IMR-90 (cell line): ENCODE data around the gene DPEP1. TPM values are rescaled to one million over a fixed set of nuclear protein-coding genes. Genes with fewer than 3 reads are reported as not detected.

Source experiments
- ATAC-seq: fragments of 200-7000 bp; cut with Tn5 transposase; 2 replicates; pipeline ENCODE4 v1.9.1; 2020; ENCODE audit warnings: low read depth, mild to moderate bottlenecking, moderate library complexity
- BruUV-seq: library from RNA; stranded (reverse); fragments of 400-500 nt; replicated peaks from 2 replicates; lab custom pipeline; 2021; lab: Mats Ljungman, UMichigan
- CTCF ChIA-PET: fragments of 300-600 bp; formaldehyde crosslinking; extraction: SDS; loops from one replicate; lab custom pipeline; 2021; ENCODE audit warnings: antibody characterized with exemption; lab: Yijun Ruan, JAX
- POLR2A ChIA-PET: fragments of 300-600 bp; sonication (Branson Sonifier 250); formaldehyde crosslinking; loops from one replicate; lab custom pipeline; 2022; ENCODE audit warnings: antibody characterized with exemption; ENCODE audit not compliant: unreplicated experiment; lab: Charles Lee
- DNase-seq: peaks from one replicate; pipeline ENCODE4 v3.0.0; 2013
- H2AFZ ChIP-seq: replicated peaks from 2 replicates; pipeline ENCODE3; 2013; ENCODE audit warnings: low read length, mild to moderate bottlenecking; ENCODE audit not compliant: poor library complexity
- H2AK5ac ChIP-seq: 2 replicates; pipeline ENCODE4 v1.6.1; 2013; ENCODE audit warnings: low read depth, low read length, inconsistent platforms
- H2AK9ac ChIP-seq: replicated peaks from 2 replicates; pipeline ENCODE3; 2013; ENCODE audit warnings: mild to moderate bottlenecking, low read depth, low read length, moderate library complexity; ENCODE audit not compliant: poor library complexity
- H2BK120ac ChIP-seq: 2 replicates; pipeline ENCODE4 v1.6.1; 2013; ENCODE audit warnings: low read depth, low read length, inconsistent platforms
- H2BK15ac ChIP-seq: 3 replicates; pipeline ENCODE4 v1.6.1; 2013; ENCODE audit warnings: low read depth, low read length, inconsistent platforms
- H2BK20ac ChIP-seq: 2 replicates; pipeline ENCODE4 v1.6.1; 2013; ENCODE audit warnings: low read depth, mild to moderate bottlenecking, inconsistent platforms, low read length, moderate library complexity
- H2BK5ac ChIP-seq: 2 replicates; pipeline ENCODE4 v1.6.1; 2013; ENCODE audit warnings: mild to moderate bottlenecking, low read depth, low read length, inconsistent platforms; ENCODE audit not compliant: poor library complexity, severe bottlenecking
- H3K14ac ChIP-seq: replicated peaks from 2 replicates; pipeline ENCODE4 v1.6.1; 2013; ENCODE audit warnings: low read depth, low read length, inconsistent platforms
- H3K18ac ChIP-seq: 2 replicates; pipeline ENCODE4 v1.6.1; 2013; ENCODE audit warnings: low read depth, low read length, control low read depth
- H3K23ac ChIP-seq: 2 replicates; pipeline ENCODE4 v1.6.1; 2013; ENCODE audit warnings: low read depth, low read length, inconsistent platforms
- H3K27ac ChIP-seq: 2 replicates; pipeline ENCODE4 v1.5.1; 2013; ENCODE audit warnings: mild to moderate bottlenecking, control low read depth, low read length; ENCODE audit not compliant: insufficient read depth
- H3K27me3 ChIP-seq: 2 replicates; pipeline ENCODE4 v1.6.1; 2013; ENCODE audit warnings: low read length; ENCODE audit not compliant: control insufficient read depth, insufficient read depth
- H3K36me3 ChIP-seq: 2 replicates; pipeline ENCODE4 v1.6.1; 2013; ENCODE audit warnings: low read length, mixed read lengths; ENCODE audit not compliant: control insufficient read depth, insufficient read depth
- H3K4ac ChIP-seq: 2 replicates; pipeline ENCODE4 v1.6.1; 2013; ENCODE audit warnings: low read depth, low read length, inconsistent platforms
- H3K4me1 ChIP-seq: 2 replicates; pipeline ENCODE4 v1.6.1; 2013; ENCODE audit warnings: low read length, mixed read lengths; ENCODE audit not compliant: control insufficient read depth, insufficient read depth
- H3K4me2 ChIP-seq: 2 replicates; pipeline ENCODE4 v1.6.1; 2013; ENCODE audit warnings: low read depth, mild to moderate bottlenecking, control low read depth, low read length, moderate library complexity
- H3K4me3 ChIP-seq: 2 replicates; pipeline ENCODE4 v1.5.1; 2013; ENCODE audit warnings: low read depth, mild to moderate bottlenecking, control low read depth, low read length, moderate library complexity; ENCODE audit not compliant: insufficient read depth
- H3K56ac ChIP-seq: 2 replicates; pipeline ENCODE4 v1.6.1; 2013; ENCODE audit warnings: low read length, inconsistent platforms; ENCODE audit not compliant: insufficient read depth; ENCODE audit errors: extremely low read depth
- H3K79me1 ChIP-seq, 2 experiments: 2 replicates each; pipeline ENCODE4 v1.6.1; 2013; ENCODE audit warnings: low read length in 2 of 2, inconsistent platforms in 1 of 2, low read depth in 1 of 2
- H3K9ac ChIP-seq: 2 replicates; pipeline ENCODE4 v1.6.1; 2013; ENCODE audit warnings: low read depth, low read length, control low read depth
- H3K9me1 ChIP-seq: 2 replicates; pipeline ENCODE4 v1.6.1; 2013; ENCODE audit warnings: low read length, inconsistent platforms; ENCODE audit not compliant: insufficient read depth
- H3K9me3 ChIP-seq: 2 replicates; pipeline ENCODE4 v1.6.1; 2013; ENCODE audit warnings: low read length; ENCODE audit not compliant: control insufficient read depth, insufficient read depth
- H4K20me1 ChIP-seq: 2 replicates; pipeline ENCODE4 v1.6.1; 2013; ENCODE audit warnings: low read length, inconsistent platforms; ENCODE audit not compliant: insufficient read depth
- H4K5ac ChIP-seq: 2 replicates; pipeline ENCODE4 v1.6.1; 2013; ENCODE audit warnings: mild to moderate bottlenecking, low read depth, low read length, control low read depth
- H4K8ac ChIP-seq, 2 experiments: 2 replicates each; pipeline ENCODE4 v1.6.1; 2013; ENCODE audit warnings: low read depth in 2 of 2, low read length in 2 of 2, control low read depth in 1 of 2, inconsistent platforms in 1 of 2
- H4K91ac ChIP-seq: 2 replicates; pipeline ENCODE4 v1.6.1; 2013; ENCODE audit warnings: low read depth, low read length, inconsistent platforms; ENCODE audit not compliant: insufficient read depth
- BHLHE40 ChIP-seq: fragments of 150-350 bp; IDR thresholded peaks from 2 replicates; pipeline ENCODE4 v1.6.1; 2016; ENCODE audit warnings: mild to moderate bottlenecking, low read depth, low read length
- CEBPB ChIP-seq: IDR thresholded peaks from 2 replicates; pipeline ENCODE4 v1.6.1; 2012; ENCODE audit warnings: low read depth, low read length, improper control_type of control experiment
- CHD1 ChIP-seq: IDR thresholded peaks from 2 replicates; pipeline ENCODE4 v1.6.1; 2012; ENCODE audit warnings: low read depth, low read length, improper control_type of control experiment
- CTCF ChIP-seq: conservative IDR thresholded peaks from 2 replicates; pipeline ENCODE4 v1.5.1; 2012; ENCODE audit warnings: mild to moderate bottlenecking, low read depth, low read length, improper control_type of control experiment
- ELK1 ChIP-seq: fragments of 150-350 bp; IDR thresholded peaks from 2 replicates; pipeline ENCODE4 v1.6.1; 2016; ENCODE audit warnings: low read depth, mild to moderate bottlenecking, low read length, moderate library complexity, borderline replicate concordance
- FOS ChIP-seq: fragments of 150-350 bp; IDR thresholded peaks from 2 replicates; pipeline ENCODE4 v1.6.1; 2016; ENCODE audit warnings: low read depth, low read length
- MAFK ChIP-seq: IDR thresholded peaks from 2 replicates; pipeline ENCODE4 v1.6.1; 2012; ENCODE audit warnings: low read depth, low read length, improper control_type of control experiment
- MAZ ChIP-seq: IDR thresholded peaks from 2 replicates; pipeline ENCODE4 v1.6.1; 2012; ENCODE audit warnings: low read depth, mild to moderate bottlenecking, low read length, improper control_type of control experiment, moderate library complexity, borderline replicate concordance
- MXI1 ChIP-seq: IDR thresholded peaks from 2 replicates; pipeline ENCODE4 v1.6.1; 2012; ENCODE audit warnings: low read depth, mild to moderate bottlenecking, low read length, moderate library complexity, borderline replicate concordance
- NFE2L2 ChIP-seq: fragments of 150-350 bp; IDR thresholded peaks from 2 replicates; pipeline ENCODE4 v1.6.1; 2016; ENCODE audit warnings: low read depth, mild to moderate bottlenecking, low read length
- POLR2A ChIP-seq: IDR thresholded peaks from 2 replicates; pipeline ENCODE4 v1.6.1; 2012; ENCODE audit warnings: mild to moderate bottlenecking, low read depth, low read length
- RAD21 ChIP-seq: IDR thresholded peaks from 2 replicates; pipeline ENCODE4 v1.6.1; 2012; ENCODE audit warnings: low read length, improper control_type of control experiment
- RCOR1 ChIP-seq: IDR thresholded peaks from 2 replicates; pipeline ENCODE4 v1.6.1; 2012; ENCODE audit warnings: mild to moderate bottlenecking, low read length, improper control_type of control experiment; ENCODE audit not compliant: insufficient replicate concordance
- RFX5 ChIP-seq: IDR thresholded peaks from 2 replicates; pipeline ENCODE4 v1.8.0; 2012; ENCODE audit warnings: low read depth, mild to moderate bottlenecking, low read length, moderate library complexity
- SMC3 ChIP-seq: fragments of 150-350 bp; IDR thresholded peaks from 2 replicates; pipeline ENCODE4 v1.6.1; 2016; ENCODE audit warnings: low read depth, mild to moderate bottlenecking, antibody characterized with exemption, low read length, moderate library complexity
- USF2 ChIP-seq: fragments of 150-350 bp; IDR thresholded peaks from 2 replicates; pipeline ENCODE4 v1.6.1; 2017; ENCODE audit warnings: mild to moderate bottlenecking, antibody characterized with exemption, low read length, low read depth
- WGBS, 2 experiments: methylation state at CpG; one replicate each; pipeline versions ENCODE4 v1.1.5 to v1.1.7; 2013; ENCODE audit warnings: missing lambda C conversion rate in 2 of 2; ENCODE audit not compliant: insufficient read length in 1 of 2; ENCODE audit errors: extremely low coverage in 2 of 2; 5-methylcytosine and 5-hydroxymethylcytosine counted together
- dilution Hi-C: fragments of 300-500 bp; cut with HindIII; formaldehyde crosslinking; loops from one replicate; pipeline ENCODE4 v1.14.3; 2018; ENCODE audit warnings: low sequenced_read_pairs; ENCODE audit not compliant: unreplicated experiment
- in situ Hi-C: fragments of 300-500 bp; cut with MboI; formaldehyde crosslinking; loops from 3 replicates; pipeline ENCODE4 v1.14.3; 2019; ENCODE audit warnings: low sequenced_read_pairs, inconsistent platforms, mixed read lengths
- intact Hi-C: fragments of 100-400 bp; cut with micrococcal nuclease; formaldehyde crosslinking; loops from 2 replicates; pipeline ENCODE4 v1.10.0; 2022
- polyA plus RNA-seq, 3 experiments: library from polyadenylated mRNA; depleted of rRNA; stranded (reverse); fragments of >200 nt; gene quantifications; 2 replicates each; pipeline ENCODE4 v1.2.3, GENCODE V29; 2012; ENCODE audit warnings: low replicate concordance in 1 of 3
- total RNA-seq: library from RNA; depleted of rRNA; stranded (reverse); fragments of >200 nt; gene quantifications from 2 replicates; pipeline ENCODE4 v1.2.3, GENCODE V29; 2012

DPEP1 gene
- total and polyA plus RNA-seq, 2 of the 4 experiments (the other 2 are of a cell fraction), result not detected

GRCh38 chr16:89623511-89624261 is 10.2 kb downstream of the DPEP1 start:
- H3K27ac ChIP-seq, result no peak overlapping the region
- H3K4me3 ChIP-seq, result no peak overlapping the region
- H3K9ac ChIP-seq, result no peak overlapping the region
- intact Hi-C loops, result no loop called here
- no TSS peak for BruUV-seq
- no peak overlapping the region for H2BK5ac ChIP-seq
- no peak overlapping the region for H2BK15ac ChIP-seq
- no peak overlapping the region for H3K4ac ChIP-seq
- no peaks in the 10 kb centered on the region for H4K20me1 ChIP-seq
- peak overlapping the region; percentile 48 for H2AFZ ChIP-seq
- peaks cover 2% of the 10 kb centered on the region; the same call in 1 of the 2 replicates for H3K4me1 ChIP-seq
- no peak overlapping the region for H3K4me2 ChIP-seq
- no peak overlapping the region for H2BK20ac ChIP-seq
- no peaks in the 10 kb centered on the region for H3K9me1 ChIP-seq
- H2BK120ac ChIP-seq, result no peak overlapping the region
- DNase-seq, result no peak
- CTCF ChIA-PET, result no interaction called here
- no peak overlapping the region for H2AK9ac ChIP-seq
- no peak overlapping the region for H3K23ac ChIP-seq
- peaks cover 43% of the 10 kb centered on the region for H3K27me3 ChIP-seq
- no peaks in the 10 kb centered on the region for H3K79me1 ChIP-seq
- no peaks in the 10 kb centered on the region for H3K9me3 ChIP-seq
- no peak overlapping the region for H3K18ac ChIP-seq
- POLR2A ChIA-PET, result no interaction called here
- H3K56ac ChIP-seq, result no peak overlapping the region
- in situ Hi-C loops, result no loop called here
- TF ChIP-seq BHLHE40, result no peak
- TF ChIP-seq CTCF, result no peak
- no peak for TF ChIP-seq ELK1
- no peak for TF ChIP-seq NFE2L2
- no peak for TF ChIP-seq FOS
- TF ChIP-seq RFX5, result no peak
- TF ChIP-seq CHD1, result no peak
- no peak for TF ChIP-seq RCOR1
- no peak for TF ChIP-seq POLR2A
- no peak for TF ChIP-seq CEBPB
- TF ChIP-seq MAZ, result no peak
- TF ChIP-seq USF2, result no peak
- TF ChIP-seq MAFK, result no peak
- no peak for TF ChIP-seq MXI1
- no peak for TF ChIP-seq SMC3
- no peak for TF ChIP-seq RAD21
- H3K14ac ChIP-seq, result no peak overlapping the region
- no peak for ATAC-seq
- WGBS, 2 experiments, result 73% methylated on average over 16 of the region's 28 CpGs; no CpG with 5 or more reads in 1 of the 2 experiments
- H2AK5ac ChIP-seq, result no peak overlapping the region
- dilution Hi-C loops, result no loop called here
- H4K91ac ChIP-seq, result no peak overlapping the region
- H4K8ac ChIP-seq, result no peak overlapping the region
- no peak overlapping the region for H4K5ac ChIP-seq
- no peaks in the 10 kb centered on the region for H3K36me3 ChIP-seq
